ENCODE measurements around the gene CFAP74.

Gene CFAP74

DNA sequence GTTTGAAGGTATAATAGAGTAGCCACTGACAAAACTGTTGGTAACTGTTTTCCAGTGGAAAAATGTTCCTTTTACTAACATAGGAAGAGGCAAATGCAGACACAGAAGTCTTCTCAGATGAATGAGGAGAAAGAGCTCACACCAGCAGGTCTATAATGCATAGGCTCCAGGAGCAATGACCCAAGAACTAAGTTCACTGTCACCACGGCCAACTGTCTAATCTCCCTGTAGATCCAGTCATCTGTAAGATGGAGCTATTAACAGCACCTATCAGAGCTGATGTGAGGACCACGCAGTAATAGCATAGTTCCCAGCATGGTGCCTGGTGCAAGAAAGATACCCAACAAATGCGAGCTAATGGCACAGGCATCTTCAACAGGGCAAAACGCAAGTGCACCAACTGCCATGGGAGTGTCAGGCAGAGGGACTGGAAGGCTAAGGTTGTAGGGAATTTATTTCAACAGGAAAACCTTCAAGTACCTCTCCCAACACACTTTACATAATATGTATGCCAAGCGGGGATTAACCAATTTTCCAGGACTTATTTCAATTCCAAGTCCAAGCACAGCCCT is 125.6 kb downstream of the CFAP74 start:
- H3K4me3 ChIP-seq (ENCODE audit: control insufficient read depth, low read depth, low read length) = no peak overlapping the region
- TF ChIP-seq, protein P1, sequence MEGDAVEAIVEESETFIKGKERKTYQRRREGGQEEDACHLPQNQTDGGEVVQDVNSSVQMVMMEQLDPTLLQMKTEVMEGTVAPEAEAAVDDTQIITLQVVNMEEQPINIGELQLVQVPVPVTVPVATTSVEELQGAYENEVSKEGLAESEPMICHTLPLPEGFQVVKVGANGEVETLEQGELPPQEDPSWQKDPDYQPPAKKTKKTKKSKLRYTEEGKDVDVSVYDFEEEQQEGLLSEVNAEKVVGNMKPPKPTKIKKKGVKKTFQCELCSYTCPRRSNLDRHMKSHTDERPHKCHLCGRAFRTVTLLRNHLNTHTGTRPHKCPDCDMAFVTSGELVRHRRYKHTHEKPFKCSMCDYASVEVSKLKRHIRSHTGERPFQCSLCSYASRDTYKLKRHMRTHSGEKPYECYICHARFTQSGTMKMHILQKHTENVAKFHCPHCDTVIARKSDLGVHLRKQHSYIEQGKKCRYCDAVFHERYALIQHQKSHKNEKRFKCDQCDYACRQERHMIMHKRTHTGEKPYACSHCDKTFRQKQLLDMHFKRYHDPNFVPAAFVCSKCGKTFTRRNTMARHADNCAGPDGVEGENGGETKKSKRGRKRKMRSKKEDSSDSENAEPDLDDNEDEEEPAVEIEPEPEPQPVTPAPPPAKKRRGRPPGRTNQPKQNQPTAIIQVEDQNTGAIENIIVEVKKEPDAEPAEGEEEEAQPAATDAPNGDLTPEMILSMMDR (conservative IDR thresholded peaks at IDR 0.05; ENCODE audit: control insufficient read depth, insufficient read depth, low read depth, low read length) = no peak
- DNase-seq (ENCODE audit: low read depth) = no peak

DNA sequence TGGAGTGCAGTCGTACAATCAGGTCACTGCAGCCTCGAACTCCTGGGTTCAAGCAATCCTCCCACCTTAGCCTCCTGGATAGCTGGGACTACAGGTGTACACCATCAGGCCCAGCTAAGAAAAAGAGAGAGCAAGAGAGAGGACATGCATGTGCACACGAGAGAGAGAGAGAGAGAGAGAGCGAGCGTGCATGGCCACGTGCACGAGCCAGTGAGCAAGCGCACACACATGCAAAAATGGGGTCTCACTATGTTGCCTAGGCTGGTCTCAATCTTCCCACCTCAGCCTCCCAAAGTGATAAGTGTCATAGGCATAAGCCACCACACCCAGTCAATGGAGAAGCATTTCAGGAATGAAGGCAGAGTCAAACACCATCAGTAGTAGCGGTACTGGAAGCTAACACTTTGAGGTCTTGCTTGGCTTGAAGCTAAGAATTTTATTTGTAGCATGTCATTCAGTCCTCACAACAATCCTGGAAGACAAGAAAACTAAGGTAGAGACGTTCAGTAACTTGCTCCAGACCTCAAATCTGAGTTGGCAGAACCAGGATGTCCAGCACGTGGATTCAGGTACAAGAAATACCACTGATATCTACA is 127.2 kb downstream of the CFAP74 start:
- no peak overlapping the region for H3K4me3 ChIP-seq (ENCODE audit: control insufficient read depth, low read depth, low read length)
- TF ChIP-seq, protein P1 (conservative IDR thresholded peaks at IDR 0.05; ENCODE audit: control insufficient read depth, insufficient read depth, low read depth, low read length) = no peak
- no peak for DNase-seq (ENCODE audit: low read depth)

DNA sequence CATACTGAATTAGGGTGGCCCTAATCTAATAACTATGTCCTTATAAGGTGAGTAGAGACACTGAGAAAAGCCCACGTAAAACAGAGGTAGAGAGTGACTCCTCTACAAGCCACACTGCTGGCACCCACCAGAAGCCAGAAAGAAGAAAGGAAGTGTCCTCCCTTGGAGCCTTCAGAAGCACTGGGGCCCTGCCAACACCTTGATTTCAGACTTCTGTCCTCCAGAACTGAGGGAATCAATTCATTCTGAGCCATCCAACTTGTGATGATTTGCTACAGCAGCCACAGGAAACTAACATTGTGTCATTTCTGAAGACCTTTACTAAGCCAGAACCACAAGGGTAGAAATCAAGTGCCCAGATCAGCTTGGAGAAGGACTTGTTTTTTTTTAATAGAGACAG is 127.7 kb downstream of the CFAP74 start:
- DNase-seq (ENCODE audit: low read depth) = no peak
- TF ChIP-seq, protein P1 (conservative IDR thresholded peaks at IDR 0.05; ENCODE audit: control insufficient read depth, insufficient read depth, low read depth, low read length) = no peak
- H3K4me3 ChIP-seq (ENCODE audit: control insufficient read depth, low read depth, low read length) = no peak overlapping the region

DNA sequence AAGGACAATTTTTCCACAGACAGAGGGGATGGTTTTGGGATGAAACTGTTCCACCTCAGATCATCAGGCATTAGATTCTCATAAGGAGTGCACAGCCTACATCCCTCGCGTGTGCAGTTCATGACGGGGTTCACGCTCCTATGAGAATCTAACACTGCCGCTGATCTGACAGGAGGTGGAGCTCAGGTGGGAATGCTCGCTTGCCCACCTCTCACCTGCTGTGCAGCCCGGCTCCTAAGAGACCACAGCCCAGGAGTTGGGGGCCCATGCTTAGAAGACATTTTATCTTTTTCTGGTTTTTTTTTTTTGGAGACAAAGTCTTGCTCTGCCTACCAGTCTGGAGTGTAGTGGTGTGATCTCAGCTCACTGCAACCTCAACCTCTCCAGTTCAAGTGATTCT is 128.7 kb downstream of the CFAP74 start:
- no peak overlapping the region for H3K4me3 ChIP-seq (ENCODE audit: control insufficient read depth, low read depth, low read length)
- TF ChIP-seq, protein P1 (conservative IDR thresholded peaks at IDR 0.05; ENCODE audit: control insufficient read depth, insufficient read depth, low read depth, low read length) = no peak
- DNase-seq (ENCODE audit: low read depth) = no peak

DNA sequence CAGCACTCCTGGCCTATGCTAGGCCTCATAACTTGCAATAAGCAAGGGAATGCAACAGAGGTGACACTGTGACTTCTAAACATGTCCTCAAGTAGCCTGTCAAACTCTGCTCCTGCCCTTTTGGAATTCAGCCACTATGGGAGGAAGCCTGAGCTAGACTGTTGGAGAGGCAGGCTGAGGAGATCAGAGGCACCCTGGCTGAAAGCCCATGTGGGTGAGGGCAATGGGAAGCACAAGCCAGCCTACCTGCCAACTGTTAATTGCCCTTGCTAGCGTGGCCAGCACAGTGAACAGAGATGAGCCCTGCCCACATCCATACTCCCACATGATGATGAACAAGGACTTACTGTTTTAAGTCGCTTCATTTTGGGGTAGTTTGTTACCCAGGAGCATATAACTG is 130.4 kb downstream of the CFAP74 start:
- no peak overlapping the region for H3K4me3 ChIP-seq (ENCODE audit: control insufficient read depth, low read depth, low read length)
- TF ChIP-seq, protein P1 (conservative IDR thresholded peaks at IDR 0.05; ENCODE audit: control insufficient read depth, insufficient read depth, low read depth, low read length) = no peak
- no peak for DNase-seq (ENCODE audit: low read depth)

DNA sequence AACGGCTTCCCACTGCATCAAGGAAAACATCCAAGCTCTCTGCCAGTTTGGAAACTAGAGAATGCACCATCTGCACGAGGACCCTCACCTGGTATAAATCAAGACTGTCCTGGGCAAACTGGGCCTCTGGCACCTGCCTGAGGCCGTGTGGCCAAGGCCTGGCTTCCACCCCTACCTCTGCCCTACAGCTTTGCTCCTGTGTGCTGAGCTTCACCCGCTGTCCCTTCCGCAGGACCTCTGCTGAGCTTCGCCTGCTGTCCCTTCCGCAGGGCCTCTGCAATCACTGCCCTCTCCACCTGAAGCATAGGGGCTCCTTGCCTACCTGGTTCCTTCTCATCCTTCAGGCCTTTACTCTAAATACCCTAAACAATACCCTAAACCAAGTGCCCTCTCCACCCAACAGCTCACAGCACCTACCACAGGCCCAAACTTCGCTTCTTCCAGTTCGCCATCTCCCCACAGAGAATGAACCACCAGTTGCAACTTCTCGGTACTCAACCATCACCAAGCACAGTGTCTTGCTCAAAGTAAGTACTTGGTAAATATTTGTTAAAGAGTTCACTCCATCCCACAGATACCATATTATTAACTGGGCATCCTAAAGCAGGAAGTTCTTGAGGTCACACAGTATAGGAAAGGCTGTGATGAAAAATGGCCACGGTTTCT is 131.1 kb downstream of the CFAP74 start:
- no peak for DNase-seq (ENCODE audit: low read depth)
- TF ChIP-seq, protein P1 (conservative IDR thresholded peaks at IDR 0.05; ENCODE audit: control insufficient read depth, insufficient read depth, low read depth, low read length) = no peak
- no peak overlapping the region for H3K4me3 ChIP-seq (ENCODE audit: control insufficient read depth, low read depth, low read length)

Measured in fibroblast of mammary gland (primary cell).